ENCODE data around the gene E2F7.

The E2F7 gene

DNA sequence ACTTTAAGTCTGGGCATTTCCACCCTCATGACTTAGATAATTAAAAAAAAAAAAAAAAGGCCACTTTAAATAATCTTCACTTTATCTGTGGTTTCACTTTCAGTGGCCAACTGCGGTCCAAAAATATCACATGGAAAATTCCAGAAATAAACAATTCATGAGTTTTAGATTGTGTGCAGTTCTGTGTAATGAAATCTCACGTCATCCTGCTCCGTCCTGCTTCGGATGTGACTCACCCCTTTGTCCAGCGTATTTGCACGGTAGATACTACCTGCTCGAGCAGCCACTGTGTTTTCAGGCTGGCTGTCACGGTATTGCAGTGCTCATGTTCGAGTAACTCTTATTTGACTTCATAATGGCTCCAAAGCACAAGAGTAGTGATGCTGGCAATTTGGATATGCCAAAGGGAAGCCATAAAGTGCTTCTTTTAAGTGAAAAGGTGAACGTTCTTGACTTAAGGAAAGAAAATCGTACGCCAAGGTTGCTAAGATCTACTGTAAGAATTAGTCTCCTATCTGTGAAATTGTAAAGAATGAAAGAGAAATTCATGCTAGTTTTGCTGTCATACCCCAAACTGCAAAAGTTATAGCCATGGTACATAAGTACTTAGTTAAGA lies 2.4 kb downstream of the E2F7 start:
- no peak for DNase-seq

DNA sequence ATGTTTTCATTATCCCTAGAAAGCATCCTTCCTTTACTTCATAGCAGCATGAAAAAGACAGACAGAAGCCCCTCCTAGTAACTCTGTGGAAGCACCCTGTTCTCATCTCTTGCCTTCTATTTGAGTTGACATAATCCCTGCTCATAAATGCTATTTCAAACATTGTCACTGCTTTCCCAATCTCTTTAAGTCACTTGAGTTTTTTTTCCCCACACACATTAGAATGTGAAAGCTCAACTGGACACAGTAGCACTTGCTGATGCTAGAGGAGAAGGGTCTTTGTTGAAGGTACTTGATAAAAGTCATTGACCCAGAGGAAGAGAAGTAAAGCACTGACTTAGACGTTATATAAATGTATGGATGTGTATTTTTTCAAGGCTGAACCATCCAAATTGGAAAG lies 3.0 kb downstream of the E2F7 start:
- DNase-seq, result no peak

DNA sequence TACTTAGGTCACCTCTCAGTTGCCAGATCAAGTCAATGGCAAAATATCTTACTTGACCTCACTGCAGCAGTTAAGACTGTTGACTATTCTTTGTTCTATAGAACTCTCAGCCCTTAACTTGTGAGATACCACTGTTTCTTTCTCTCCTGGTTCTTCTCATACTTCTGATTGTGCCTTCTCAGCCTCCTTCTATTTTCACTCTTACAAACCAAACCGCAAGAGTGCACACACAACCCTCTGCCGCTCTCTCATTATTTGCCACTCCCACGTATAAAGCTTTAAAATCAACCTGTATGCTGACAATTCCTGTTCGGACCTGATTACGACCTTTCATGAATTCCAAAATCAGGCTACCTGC lies 4.5 kb downstream of the E2F7 start:
- DNase-seq, result no peak

DNA sequence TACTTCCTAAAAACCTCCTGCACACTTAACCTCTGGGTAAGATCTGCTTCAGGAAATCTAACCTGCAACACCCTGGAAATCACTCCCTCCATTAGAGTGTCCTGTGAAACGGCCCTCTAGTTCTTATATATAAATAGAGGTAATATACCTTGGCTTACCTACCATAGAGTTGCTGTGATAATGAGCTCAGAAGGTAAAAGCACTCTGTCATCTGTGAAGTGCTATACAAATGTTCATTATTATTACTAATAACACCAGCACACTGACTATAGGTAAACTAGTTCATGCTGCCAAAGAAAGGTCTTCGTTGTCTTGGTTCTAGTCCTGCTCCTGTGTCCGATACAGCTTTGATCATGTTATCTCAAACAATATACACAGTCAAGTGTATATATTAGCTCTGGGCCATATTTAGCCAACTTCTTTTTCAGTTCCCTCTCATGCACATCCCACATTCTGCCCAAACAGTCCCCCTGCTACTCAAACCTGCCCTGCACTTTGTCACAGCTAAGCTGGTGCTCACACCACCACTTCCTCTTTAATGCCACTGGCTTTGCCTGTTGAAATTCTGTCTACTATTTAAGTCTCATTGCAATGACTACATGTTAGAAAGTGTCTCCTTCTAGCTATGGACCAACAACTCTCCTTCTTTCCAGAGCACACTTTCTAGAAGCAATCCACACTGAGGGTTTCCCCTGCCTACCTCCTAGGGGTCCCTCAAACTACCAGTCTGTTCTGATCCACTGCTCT lies 5.1 kb downstream of the E2F7 start:
- DNase-seq, result no peak

DNA sequence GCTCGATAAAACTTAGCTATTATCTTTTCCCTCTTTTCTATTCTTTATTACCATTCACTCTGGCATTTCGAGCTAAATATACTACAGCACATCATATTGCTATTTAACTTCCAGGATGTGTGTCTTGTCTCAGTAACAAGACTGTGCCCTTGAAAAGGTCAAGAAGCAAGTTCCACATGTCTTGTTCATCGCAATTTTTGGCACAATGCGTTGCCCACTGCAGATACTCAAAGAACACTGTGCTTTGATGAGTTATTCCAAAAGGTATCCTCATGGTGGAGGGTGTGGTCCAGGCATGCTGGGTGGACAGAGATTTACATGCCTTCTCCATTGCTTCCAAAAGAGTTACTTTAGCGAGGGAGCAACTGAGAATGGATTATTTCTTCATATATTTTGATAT lies 6.6 kb downstream of the E2F7 start:
- DNase-seq, result no peak

DNA sequence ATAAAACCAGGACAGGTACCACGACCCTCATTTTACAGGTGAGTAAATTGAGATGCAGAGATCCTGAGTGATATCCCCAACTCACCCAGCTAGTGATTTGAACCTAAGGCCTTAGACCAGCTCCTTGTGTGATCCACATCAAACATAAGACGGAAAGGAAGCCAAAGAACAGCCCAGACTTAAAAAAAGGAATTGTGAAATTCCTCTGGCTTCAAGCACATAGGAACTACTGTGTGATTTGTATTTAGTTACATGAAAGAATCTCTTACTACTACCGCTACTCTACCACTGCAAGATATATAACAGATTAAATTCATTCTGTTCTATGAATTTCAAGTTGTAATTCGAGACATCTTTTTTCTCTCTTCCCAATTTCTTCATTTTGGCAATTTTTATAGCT lies 10.5 kb downstream of the E2F7 start:
- DNase-seq, result no peak

DNA sequence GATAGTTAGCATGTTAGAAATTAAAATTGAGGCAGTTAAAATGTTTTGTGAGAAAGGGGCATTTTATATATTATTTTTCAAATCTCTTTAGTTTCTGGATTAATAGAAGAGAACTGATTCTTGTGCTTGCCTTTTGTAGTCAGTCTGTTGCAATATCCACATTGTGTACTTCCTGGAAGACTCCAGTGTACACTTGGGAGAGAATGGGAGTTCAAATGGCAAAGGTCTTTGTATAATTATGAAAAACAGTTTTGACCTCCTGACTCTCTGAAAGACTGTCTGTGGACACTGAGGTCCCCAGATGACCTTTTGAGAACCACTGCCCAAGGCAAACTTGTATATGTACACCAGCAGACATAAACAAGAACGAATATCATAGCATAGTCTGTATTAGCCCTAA lies 12.1 kb downstream of the E2F7 start:
- no peak for DNase-seq

DNA sequence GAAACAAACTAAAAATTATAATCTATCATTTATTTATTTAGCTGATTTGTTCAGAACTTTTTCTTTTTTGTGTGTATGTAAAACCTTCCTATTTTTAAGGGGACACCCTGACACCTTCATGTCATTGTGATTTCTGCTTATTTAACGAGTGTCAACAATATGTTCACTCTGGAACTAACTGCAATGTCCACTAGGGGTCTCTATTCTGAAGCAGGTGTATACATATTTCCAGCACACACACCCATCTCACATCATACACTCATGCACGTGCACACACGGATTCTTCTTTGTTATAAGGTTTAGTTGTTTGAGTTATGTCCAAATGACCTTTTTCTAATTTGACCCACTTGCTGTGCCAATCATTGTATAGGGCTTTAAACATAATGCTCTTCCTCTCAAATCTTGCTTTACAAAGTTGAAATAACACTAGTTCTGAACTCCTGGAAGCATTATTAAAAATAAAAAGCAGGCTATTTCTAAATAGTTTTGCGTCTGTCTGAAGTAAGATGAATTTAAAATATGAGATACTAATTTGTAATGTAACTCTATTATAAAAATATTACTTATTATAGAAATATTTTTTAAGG lies 15.5 kb downstream of the E2F7 start:
- no peak for DNase-seq

DNA sequence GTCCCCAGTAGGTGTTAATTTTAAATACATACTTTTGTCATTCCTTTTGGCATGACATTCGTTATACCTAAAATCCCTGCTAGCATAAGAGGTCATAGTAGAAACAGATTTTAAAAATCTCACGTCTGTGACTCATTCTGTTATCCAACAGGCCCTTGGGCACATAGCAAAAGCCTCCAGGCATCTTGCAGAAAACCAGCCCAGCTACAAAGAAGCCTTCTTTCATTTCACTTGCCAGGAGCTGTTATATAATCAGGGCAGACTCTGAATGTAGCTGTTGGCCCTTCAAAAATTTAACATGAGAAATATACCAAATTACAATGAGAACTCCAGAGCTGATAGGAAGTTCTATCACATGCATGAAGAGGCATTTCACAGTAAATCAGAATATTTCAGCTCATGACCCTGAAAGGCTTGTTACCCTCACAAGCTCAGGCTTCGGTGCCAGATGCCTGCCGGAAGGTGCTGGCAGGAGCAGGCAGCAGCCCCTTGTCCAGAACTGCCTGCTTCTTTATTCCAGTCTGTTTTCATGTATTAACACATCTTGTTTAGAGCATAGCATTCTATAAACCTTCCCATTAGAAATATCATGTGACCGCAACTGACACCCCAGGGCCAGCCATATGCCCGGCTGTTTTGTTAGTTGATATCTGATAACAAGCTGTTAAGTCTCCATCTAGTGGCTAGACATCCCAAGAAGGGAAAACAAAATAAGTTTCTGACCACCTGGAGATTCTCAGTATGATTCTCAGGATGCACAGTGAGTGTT lies 17.8 kb downstream of the E2F7 start:
- no peak for DNase-seq

DNA sequence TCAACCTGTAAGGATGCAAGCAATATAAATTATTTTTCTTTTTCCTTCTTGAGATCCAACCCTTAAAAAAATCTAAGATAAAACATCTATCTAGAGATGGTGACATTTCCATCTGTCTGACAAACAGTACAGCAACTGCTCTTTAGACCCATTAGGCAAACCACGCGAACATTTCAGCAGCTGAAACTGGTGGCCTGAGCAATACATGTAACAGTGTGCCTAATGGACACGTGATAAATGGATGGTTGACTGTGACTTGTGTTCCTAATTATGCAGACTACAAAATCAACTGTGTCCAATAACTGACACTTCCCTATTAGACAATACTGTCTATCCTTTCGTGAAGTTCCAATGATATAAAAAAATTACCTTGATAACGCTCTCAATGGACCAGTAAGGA lies 18.9 kb downstream of the E2F7 start:
- no peak for DNase-seq

DNA sequence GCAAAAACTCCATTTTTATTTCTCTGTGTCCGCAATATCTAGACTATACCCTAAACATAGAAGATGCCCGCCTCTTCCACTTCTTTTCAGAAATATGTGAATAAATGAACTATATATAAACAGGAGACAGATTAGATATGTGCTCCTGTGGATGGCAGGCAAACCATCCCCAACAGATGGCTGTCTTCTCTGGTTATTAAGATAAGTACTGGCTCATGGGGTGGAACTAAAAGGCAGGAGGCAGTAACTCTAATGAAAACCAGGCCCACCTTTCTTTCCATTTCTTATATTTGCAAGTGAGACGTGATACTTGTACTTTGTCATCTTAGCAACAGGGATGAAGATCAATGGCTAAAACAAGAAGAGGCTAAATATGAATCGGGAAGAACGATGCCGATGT lies 20.2 kb downstream of the E2F7 start:
- no peak for DNase-seq

DNA sequence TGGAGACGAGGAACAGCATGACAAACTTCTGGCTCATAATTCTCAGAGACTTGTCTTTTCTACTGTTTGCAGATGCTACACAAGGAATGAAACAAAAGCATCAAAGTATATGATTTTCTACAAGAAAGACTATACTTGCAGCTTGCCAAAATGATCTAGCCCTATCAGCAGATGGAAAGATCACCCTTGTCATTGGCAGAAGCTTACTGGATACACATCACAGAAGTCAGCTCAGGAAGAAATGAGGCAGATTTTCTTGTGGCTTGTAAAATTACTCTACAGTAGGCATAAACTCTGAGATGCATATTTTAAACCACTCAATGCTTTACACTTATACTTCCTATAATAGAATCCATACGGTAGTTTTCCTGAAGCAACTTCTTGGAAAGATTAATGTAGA lies 20.6 kb downstream of the E2F7 start:
- no peak for DNase-seq

DNA sequence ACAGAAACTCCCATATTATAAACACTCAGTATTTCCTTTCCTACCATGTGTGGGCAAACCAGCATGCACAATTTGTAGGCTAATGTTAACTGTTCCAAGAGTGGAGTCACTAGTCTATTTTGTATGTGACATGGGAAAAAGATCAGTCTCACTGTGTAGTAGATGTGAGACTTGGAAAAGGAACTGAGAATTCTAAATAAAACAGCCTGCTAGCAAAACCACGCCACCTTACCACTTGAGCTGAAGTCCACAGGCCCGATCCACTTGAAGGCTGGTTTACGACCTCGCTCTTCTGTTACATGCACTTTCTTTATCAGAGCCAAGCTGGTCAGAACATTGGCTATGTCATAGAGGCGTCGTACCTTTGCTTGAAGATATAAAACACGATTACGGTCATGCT lies 22.5 kb downstream of the E2F7 start:
- DNase-seq, result no peak

DNA sequence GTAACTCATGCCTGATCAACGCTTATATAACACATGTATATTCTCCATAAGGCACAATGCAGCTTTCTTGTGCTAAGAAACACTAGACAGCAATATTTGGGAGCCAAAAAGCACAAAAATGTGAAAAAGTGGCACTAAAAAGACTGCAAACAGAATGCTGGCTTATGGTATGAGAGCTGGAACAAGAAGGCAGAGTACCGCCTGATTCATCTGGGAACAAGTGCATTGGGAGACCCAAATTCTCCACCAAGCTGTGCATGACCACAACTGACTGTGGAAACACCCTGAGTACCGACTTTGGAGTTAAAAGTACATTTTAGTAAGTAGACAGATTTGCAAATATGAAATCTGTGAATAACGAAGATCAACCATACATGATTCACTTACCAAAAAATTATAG lies 25.1 kb downstream of the E2F7 start:
- no peak for DNase-seq

DNA sequence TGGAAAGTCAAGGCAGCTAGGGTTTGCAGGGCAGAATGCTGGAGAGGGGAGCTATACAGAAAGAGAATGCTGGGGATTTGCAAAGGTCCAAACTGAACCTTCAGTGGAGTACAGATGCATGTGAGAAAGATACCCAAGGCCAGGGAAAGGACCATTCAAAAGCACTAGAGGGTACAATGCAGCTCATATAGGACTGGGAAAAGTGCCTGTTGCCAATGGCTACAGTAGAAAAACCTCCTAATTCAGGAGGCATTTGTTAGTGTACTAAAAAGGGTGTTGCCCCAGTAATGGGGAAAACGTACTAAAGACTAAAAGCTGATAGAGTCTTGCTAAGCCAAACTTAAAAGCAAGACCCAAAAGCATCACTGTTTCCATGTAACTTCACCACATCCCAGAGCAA lies 30.1 kb downstream of the E2F7 start:
- DNase-seq, result no peak

DNA sequence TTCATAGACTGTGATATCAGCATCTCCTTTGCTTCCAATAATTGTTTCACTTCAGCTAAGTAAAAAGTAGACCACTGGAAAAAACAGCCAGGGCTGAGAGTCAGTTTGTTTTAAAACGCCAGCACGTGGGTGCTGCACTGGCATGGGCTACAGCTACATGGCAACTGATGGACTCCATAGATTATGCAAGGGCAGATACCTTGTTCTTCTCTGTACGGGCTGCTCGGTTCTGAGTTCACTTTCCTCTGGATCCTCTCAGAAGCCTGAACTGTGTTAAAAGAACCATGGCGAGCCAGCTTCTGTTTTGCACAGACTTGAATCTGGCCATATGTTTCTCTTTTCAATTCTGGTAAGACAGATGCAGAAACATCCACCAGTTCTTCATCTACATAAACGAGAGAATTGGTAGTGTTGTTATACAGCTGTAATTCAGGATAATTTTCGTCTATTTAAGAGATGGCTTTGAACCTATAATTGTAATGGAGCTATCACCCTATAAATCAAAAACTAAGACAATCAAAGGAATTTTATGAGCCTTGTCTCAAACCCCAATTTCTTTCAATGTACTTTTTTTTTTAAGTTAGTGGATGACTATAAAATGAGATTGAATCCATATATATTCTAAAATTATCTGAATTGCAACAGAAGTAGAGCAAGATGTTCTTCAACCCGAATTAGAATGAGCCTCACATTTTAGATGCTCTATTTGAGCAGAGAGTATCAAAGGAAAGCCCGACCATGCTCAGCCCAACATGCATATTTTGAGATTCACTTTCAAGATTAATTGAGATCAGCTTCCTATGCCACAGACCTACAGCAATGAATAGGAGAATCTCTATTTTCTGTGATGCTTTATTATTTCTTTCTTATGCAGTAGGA lies 31.5 kb downstream of the E2F7 start:
- no peak for DNase-seq

DNA sequence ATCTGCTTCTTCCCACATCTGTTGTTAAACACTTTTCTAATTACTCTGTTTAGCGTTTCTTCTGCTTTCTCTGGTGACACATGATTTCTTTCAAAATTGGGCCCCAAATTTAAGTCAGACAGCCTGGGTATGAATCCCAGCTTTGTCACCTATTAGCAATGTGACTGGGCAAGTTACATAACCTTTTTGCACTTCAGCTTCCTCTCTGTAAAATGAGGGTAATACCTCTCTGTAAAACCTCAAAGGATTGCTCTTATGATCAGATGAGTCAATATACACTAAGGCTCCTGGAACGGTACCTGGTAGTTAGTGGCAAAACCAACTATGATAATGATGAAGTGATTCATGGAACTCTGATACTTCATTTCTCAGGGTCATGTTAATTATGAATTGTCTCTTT lies 33.0 kb downstream of the E2F7 start:
- no peak for DNase-seq

DNA sequence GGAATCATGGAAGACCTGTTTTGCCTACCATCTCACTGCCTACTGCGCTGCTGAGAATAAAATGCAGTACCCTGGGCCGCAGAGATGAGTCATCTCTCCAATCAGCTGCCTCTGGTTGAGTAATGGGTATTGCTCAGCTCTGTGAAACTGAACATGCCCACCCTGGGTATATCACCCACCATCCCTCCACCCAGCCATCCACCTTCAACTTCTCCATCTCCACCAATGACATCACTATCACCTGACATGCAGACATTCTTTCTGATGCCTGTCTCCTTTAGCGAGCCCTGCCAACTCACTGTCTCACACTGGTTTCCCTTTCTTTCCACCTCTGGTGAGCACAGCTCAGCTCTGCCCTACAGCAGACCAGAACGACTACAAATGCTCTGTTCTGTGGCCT lies 33.6 kb downstream of the E2F7 start:
- DNase-seq, result no peak

DNA sequence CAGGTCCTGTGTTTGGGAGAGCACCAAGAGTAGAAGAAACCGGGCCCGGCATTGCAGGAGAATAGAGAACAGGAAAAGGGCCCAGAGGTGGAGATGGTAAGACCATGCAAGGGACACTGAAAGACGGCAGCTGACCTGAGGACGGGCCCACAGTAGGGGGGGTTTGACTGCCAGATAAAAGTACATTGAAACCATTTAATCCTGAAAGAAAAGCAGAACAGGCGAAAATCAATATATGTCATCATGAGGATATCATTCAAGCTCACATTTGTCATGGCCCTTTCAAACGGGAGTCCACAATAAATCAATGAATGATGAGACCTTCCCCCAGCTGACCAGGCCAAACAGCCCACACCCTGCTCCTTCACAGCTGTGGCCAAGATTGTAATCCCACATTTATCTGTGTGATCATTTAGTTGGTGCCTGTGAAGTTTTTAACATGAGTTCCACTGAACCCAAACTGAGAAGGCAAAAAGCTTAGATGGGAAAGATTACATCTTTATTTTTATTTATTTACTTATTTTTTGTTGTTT lies 39.5 kb downstream of the E2F7 start:
- no peak for DNase-seq

DNA sequence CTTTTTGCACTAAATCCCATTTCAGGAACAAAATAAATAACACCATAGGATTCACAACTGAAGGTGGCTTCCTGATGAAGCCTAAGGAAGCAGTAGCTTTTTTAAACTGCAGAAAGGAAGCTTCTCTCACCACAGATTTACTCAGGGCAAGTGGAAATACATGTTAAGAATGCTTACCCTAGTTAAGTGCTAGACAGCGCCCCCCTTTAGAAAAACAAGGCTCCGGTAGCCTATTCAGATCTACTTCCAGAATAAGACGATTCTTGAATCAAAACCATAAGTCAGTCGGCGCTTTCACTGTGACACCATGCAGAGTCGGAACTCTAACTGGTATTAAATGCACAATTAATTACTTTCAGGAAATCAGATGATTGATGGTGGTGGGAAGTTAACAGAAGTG lies 41.9 kb downstream of the E2F7 start:
- no peak for DNase-seq

DNA sequence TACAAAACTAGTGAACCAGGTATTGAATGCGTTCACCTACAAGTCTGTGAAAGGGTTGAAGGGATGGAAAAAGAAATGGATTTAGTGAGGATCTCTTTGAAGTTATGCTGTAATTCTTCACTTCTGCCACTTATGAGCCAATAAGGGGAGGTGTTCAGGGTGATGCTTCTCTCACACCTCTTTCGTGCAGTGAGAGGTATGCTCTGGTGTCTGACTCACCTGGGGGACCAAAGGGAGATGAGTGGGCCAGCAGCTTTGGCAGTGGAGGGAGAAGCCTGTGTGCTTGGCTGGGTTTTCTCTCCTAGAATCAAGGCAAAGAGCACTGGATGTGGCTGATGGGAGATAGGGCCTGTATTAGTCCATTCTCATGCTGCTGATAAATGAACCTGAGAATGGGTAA lies 45.4 kb downstream of the E2F7 start:
- DNase-seq, result no peak

DNA sequence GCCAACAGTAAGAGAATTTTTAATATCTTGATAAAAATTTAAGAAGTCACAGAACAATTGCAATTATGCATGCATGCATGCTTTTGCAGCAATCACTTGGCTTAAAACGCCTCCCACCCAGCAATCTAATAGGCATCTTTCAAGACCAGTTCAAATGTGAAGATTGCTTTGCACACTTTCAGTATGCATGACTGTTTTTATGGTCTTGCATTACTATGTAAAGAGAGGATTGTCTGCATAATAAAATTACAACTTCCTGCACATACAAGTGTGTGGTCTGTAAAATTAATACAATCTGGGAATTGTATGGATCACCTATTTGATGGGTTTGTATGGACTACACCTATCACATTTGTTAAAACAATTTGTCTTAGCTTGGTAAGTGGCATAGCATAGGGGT lies 48.8 kb downstream of the E2F7 start:
- DNase-seq, result no peak

DNA sequence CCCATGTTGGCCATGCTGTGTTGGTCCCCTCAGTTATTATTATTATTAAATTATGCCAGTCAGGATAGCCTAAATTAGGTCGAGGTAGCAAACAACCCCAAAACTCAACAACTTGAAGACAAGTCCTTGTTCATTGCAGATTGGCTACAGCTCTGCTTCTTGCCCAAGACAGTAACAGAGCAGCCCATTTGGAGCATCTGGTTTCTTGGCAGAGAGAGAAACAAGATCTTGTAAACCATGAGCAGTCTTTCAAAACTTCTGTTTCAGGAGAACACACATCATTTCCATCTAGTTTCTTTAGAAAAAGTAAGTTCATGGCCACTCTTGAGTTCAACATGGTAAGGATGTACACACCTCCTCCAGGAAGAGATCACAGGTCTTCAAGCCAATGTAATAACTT lies 52.3 kb downstream of the E2F7 start:
- no peak for DNase-seq

Measured in right hindlimb (tissue), 1 donor.